GM18526 (cell line): ENCODE data around the gene SETD1B.
A peak's percentile ranks its signal among the peaks of the same experiment; 100 is the strongest.

Experiments used
- POLR2A ChIP-seq: IDR thresholded peaks from 3 replicates; pipeline ENCODE4 v1.6.1; 2011; ENCODE audit not compliant: insufficient read length; ENCODE audit errors: extremely low read depth

SETD1B gene

GRCh38 chr12:121789800-121790728 is 13.7 kb upstream of the SETD1B start:
- peak; percentile 68 for TF ChIP-seq POLR2A

GRCh38 chr12:121791671-121792551 is 11.9 kb upstream of the SETD1B start:
- TF ChIP-seq POLR2A = no peak

GRCh38 chr12:121792607-121793439 is 11.0 kb upstream of the SETD1B start:
- peak; percentile 34 for TF ChIP-seq POLR2A

- TF ChIP-seq POLR2A = peak; percentile 68
Measured at GRCh38 chr12:121793440-121793837, 10.4 kb upstream of the SETD1B start, which contains the start of gene RHOF. RHOF (minus strand) TSS chr12:121793688; CDS start chr12:121793633, 55 bp downstream.

GRCh38 chr12:121793838-121794533 is 9.8 kb upstream of the SETD1B start:
- TF ChIP-seq POLR2A = no peak

- no peak for TF ChIP-seq POLR2A
Measured at GRCh38 chr12:121794534-121795033, 9.2 kb upstream of the SETD1B start.

- no peak for TF ChIP-seq POLR2A
Measured at GRCh38 chr12:121795034-121795968, 8.5 kb upstream of the SETD1B start.

GRCh38 chr12:121796855-121797751 is 6.7 kb upstream of the SETD1B start:
- no peak for TF ChIP-seq POLR2A

- no peak for TF ChIP-seq POLR2A
Measured at GRCh38 chr12:121797937-121798786, 5.6 kb upstream of the SETD1B start.

- TF ChIP-seq POLR2A = no peak
Measured at GRCh38 chr12:121798787-121799155, 5.0 kb upstream of the SETD1B start.

GRCh38 chr12:121799156-121799841 is 4.5 kb upstream of the SETD1B start:
- no peak for TF ChIP-seq POLR2A
